Ishikawa (cell line): ENCODE measurements around the gene AP3B2.

Source experiments
- EP300 ChIP-seq: IDR thresholded peaks from 2 replicates; pipeline ENCODE4 v1.6.1; 2012; ENCODE audit warnings: borderline replicate concordance
- RAD21 ChIP-seq: IDR thresholded peaks from 2 replicates; pipeline ENCODE4 v1.6.1; 2012; ENCODE audit warnings: low read depth

DNA sequence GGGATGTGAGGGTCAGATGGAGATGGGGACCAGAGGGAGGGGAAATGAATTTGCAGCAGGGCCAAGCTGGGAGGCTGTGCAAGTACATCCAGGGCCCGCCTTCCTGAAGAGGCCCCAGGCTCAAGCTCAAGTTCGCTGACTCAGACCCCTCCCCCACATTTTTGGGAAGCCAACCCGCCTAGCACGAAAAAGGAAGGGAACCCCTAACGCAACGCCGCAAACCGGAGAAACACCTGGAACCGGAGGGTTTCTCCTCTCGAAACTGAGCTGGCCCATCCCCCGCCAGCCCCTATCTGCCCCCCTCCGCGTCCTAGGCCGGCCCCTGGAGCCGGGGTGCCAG is 624 bp downstream of the AP3B2 start:
- TF ChIP-seq RAD21, result no peak
- no peak for TF ChIP-seq EP300
